K562 (cell line): Measurements from ENCODE around the gene ACHE. TPM values are rescaled to one million over a fixed set of nuclear protein-coding genes. Genes with fewer than 3 reads are reported as not detected.

Source experiments
- HMGN3 ChIP-seq: IDR thresholded peaks from 2 replicates; pipeline ENCODE4 v1.6.1; 2011; ENCODE audit warnings: borderline replicate concordance, low read depth, mild to moderate bottlenecking, mixed read lengths, low read length; ENCODE audit not compliant: insufficient read length; ENCODE audit errors: extremely low read depth
- KLF10 ChIP-seq: fragments of 250-450 bp; sonication (Bioruptor Pico); IDR thresholded peaks from 2 replicates; pipeline ENCODE4 v1.6.1; 2021; ENCODE audit warnings: matching md5 sums
- POLR2B ChIP-seq: fragments of 450-650 bp; IDR thresholded peaks from 2 replicates; pipeline ENCODE4 v1.6.1; 2018; ENCODE audit warnings: low read depth; ENCODE audit not compliant: partially characterized antibody
- POLR2G ChIP-seq: fragments of 200-400 bp; formaldehyde crosslinking; IDR thresholded peaks from 2 replicates; pipeline ENCODE4 v1.6.1; 2017; ENCODE audit warnings: low read depth, mild to moderate bottlenecking, antibody characterized with exemption, low read length, moderate library complexity
- ZNF318 ChIP-seq, 2 experiments: fragments of 450-650 bp; IDR thresholded peaks; 2 replicates each; pipeline ENCODE4 v1.6.1; 2016; ENCODE audit warnings: mild to moderate bottlenecking in 2 of 2, borderline replicate concordance in 1 of 2, low read depth in 1 of 2, moderate library complexity in 1 of 2
- ZNF696 ChIP-seq: fragments of 250-450 bp; sonication (Bioruptor Pico); conservative IDR thresholded peaks from 2 replicates; pipeline ENCODE4 v1.4.0; 2020; ENCODE audit warnings: mild to moderate bottlenecking, moderate library complexity
- polyA plus RNA-seq, 8 experiments: library from polyadenylated mRNA; depleted of rRNA in 4 of 8; stranded (reverse) in 5 of 8; unstranded in 3 of 8; fragments of >200 nt; fragmentation: Nextera tagmentation in 2 of 8; fragmentation: Illumina TruSeq in 1 of 8; extraction: Ambion mirVana in 2 of 8; extraction: Trizol in 1 of 8; gene quantifications; 2 replicates each; pipeline versions ENCODE4 v1.2.1 to v1.2.3, GENCODE V29; 2011 to 2014; ENCODE audit warnings: inconsistent platforms in 1 of 8, missing spikeins in 1 of 8
- total RNA-seq, 7 experiments: library from RNA; depleted of rRNA in 6 of 7; stranded (reverse); fragments of >200 nt in 6 of 7; fragmentation: Illumina TruSeq in 2 of 7; extraction: Trizol in 2 of 7; gene quantifications; 2 replicates each; pipeline versions ENCODE4 v1.2.1 to v1.2.3, GENCODE V29; 2011 to 2021; ENCODE audit warnings: low replicate concordance in 1 of 7

ACHE gene
- total and polyA plus RNA-seq, 9 of the 15 experiments (the other 6 are each of a cell fraction or from before 2014, with no cell fraction given) = 0.04 to 8.8 (median 1.9) TPM

GRCh38 chr7:100896732-100897608 lies 1.3 kb upstream of the ACHE start (continued):
- TF ChIP-seq ZNF318 (IDR thresholded peaks at IDR 0.05; ENCODE audit: borderline replicate concordance in 1 of 2, low read depth in 1 of 2) (no peak), HMGN3 (peak; percentile 47), KLF10 (CRISPR knock-in tag) (no peak), POLR2G (peak; percentile 64; the same call in 1 of the 2 replicates), POLR2B (peak; percentile 13), ZNF696 (CRISPR knock-in tag) (no peak)
